ENCODE results near the gene SCUBE1. TPM values are rescaled to one million over a fixed set of nuclear protein-coding genes. Genes with fewer than 3 reads are reported as not detected.

Gene SCUBE1
- total and polyA plus RNA-seq, 2 experiments from 2014 or later: not detected

DNA sequence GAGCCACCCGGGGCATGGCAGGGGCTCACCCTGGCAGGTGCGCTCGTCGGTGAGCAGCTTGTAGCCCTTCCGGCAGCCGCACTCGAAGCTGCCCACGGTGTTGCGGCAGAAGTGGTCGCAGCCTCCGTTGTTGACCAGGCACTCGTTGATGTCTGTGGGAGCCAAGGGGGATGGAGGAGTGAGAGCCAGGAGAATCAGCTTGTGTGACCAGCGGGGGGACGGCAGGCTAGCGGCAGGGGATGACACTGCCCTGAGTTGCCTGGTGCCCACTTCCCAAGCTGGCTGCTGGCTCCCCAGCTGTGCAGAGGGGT, 111.5 kb downstream of the SCUBE1 start:
- H3K36me3 ChIP-seq (ENCODE audit: low read depth): no peaks in the 10 kb centered on the region
- H4K20me1 ChIP-seq (ENCODE audit: insufficient read depth): no peaks in the 10 kb centered on the region
- peaks cover 17% of the 10 kb centered on the region for H3K27me3 ChIP-seq (replicated peaks; ENCODE audit: insufficient read depth)
- H3K9me3 ChIP-seq (ENCODE audit: low read depth): no peaks in the 10 kb centered on the region
- H3K4me2 ChIP-seq (ENCODE audit: unreplicated experiment): no peak overlapping the region
- DNase-seq: no peak
- H3K4me3 ChIP-seq: no peak overlapping the region
- in situ Hi-C loops (cut with MboI): no loop called here
- no peaks in the 10 kb centered on the region for H3K79me2 ChIP-seq (ENCODE audit: insufficient read depth)
- H3K9ac ChIP-seq: no peak overlapping the region
- no peaks in the 10 kb centered on the region for H3F3A ChIP-seq (ENCODE audit: insufficient read depth)
- no peak overlapping the region for H3K27ac ChIP-seq
- no peaks in the 10 kb centered on the region for H3K9me2 ChIP-seq (ENCODE audit: insufficient read depth)
- H3K4me1 ChIP-seq (ENCODE audit: insufficient read depth): no peaks in the 10 kb centered on the region
- 75% methylated on average over 13 to 15 of the region's 15 CpGs for WGBS, 2 experiments (ENCODE audit: low coverage in 1 of 2, low lambda C conversion rate in 2 of 2, missing lambda C conversion rate in 2 of 2)
- H2AFZ ChIP-seq: no peak overlapping the region
- TF ChIP-seq EZH2phosphoT487 (IDR thresholded peaks at IDR 0.05; ENCODE audit: insufficient read depth, low read depth): no peak
- TF ChIP-seq EZH2 (IDR thresholded peaks at IDR 0.05; ENCODE audit: insufficient read depth, poor library complexity, severe bottlenecking): no peak

DNA sequence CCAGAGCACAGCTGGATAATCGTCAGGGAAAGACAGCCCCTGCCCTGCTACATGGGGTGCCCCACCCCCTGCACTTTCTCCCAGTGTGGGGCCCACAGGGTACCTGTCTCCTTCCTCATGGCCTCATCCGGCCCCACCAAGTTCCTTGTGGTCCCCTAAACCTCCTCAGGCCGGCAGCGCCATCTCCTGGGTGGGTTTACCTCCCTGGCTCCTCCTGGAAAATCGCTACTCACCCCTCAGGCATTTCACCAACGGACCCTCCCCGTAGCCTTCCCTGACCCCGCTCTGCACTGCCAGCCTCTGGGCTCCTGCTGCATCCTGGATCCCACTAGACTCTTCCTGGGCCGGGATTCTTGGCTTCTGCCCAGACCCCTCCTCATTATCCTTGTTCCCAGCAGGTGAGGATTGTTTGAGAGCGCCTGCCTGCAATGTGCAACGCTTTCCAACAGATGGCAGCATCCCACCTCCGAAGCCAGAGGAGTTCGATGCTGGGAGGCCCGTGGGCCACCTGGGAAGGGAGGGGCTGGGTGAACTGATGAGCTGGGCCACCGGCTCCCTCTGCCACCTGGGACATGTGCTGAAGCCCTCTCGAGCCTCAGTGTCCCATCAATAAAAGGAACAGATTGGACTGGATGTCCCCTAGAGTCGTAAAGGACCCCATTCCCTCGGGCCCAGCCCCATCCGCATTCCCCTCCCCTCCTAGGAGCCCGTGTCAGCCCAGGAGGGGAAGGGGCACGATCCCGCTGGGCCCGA, 112.0 kb downstream of the SCUBE1 start:
- 10 to 15% methylated on average over 23 of the region's 23 CpGs for WGBS, 2 experiments (ENCODE audit: low coverage in 1 of 2, low lambda C conversion rate in 2 of 2, missing lambda C conversion rate in 2 of 2)
- Histone ChIP-seq H3K79me2 (ENCODE audit: insufficient read depth) (no peaks in the 10 kb centered on the region), H3K27me3 (replicated peaks; ENCODE audit: insufficient read depth) (peaks cover 14% of the 10 kb centered on the region), H3F3A (ENCODE audit: insufficient read depth) (no peaks in the 10 kb centered on the region), H3K4me2 (ENCODE audit: unreplicated experiment) (no peak overlapping the region), H3K9me2 (ENCODE audit: insufficient read depth) (no peaks in the 10 kb centered on the region), H3K9me3 (ENCODE audit: low read depth) (no peaks in the 10 kb centered on the region), H3K9ac (no peak overlapping the region), H3K4me1 (ENCODE audit: insufficient read depth) (no peaks in the 10 kb centered on the region), H3K27ac (no peak overlapping the region), H3K4me3 (no peak overlapping the region), H4K20me1 (ENCODE audit: insufficient read depth) (no peaks in the 10 kb centered on the region), H3K36me3 (ENCODE audit: low read depth) (no peaks in the 10 kb centered on the region), H2AFZ (no peak overlapping the region)
- TF ChIP-seq EZH2phosphoT487 (IDR thresholded peaks at IDR 0.05; ENCODE audit: insufficient read depth, low read depth): no peak
- no peak for TF ChIP-seq EZH2 (IDR thresholded peaks at IDR 0.05; ENCODE audit: insufficient read depth, poor library complexity, severe bottlenecking)
- peak; percentile 61 for DNase-seq
- in situ Hi-C loops (cut with MboI): no loop called here

GRCh38 chr22:43230571-43230970, 112.6 kb downstream of the SCUBE1 start:
- in situ Hi-C loops (cut with MboI): no loop called here
- no peak overlapping the region for H3K27ac ChIP-seq
- DNase-seq: no peak

DNA sequence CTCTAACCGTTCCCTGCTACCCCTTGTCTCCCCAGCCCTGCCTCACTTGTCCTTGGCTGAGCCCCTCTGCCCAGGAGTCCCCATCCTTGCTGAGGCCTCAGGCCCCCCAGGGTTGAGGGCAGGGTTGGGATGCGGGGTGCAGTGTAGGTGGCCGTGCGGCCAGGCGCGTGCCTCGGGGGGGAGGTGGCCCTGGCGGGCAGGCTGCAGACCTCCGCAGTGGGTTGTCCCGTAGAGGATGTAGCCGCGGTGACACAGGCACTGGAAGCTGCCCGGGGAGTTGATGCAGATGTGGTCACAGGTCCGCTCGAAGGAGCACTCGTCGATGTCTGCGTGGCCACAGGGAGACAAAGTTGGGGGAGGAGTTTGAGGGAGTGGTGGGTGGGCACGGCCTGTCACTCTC, 114.3 kb downstream of the SCUBE1 start:
- no peaks in the 10 kb centered on the region for H3K79me2 ChIP-seq (ENCODE audit: insufficient read depth)
- H2AFZ ChIP-seq: no peak overlapping the region
- 80 to 83% methylated on average over 18 to 19 of the region's 19 CpGs for WGBS, 2 experiments (ENCODE audit: low coverage in 1 of 2, low lambda C conversion rate in 2 of 2, missing lambda C conversion rate in 2 of 2)

More at GRCh38 chr22:43230571-43230970, 112.6 kb downstream of the SCUBE1 start:
- Histone ChIP-seq H3K4me2 (ENCODE audit: unreplicated experiment) (no peak overlapping the region), H3K4me3 (no peak overlapping the region), H3K4me1 (ENCODE audit: insufficient read depth) (no peaks in the 10 kb centered on the region), H3K36me3 (ENCODE audit: low read depth) (no peaks in the 10 kb centered on the region), H3K9me2 (ENCODE audit: insufficient read depth) (no peaks in the 10 kb centered on the region), H3K9ac (no peak overlapping the region), H2AFZ (no peak overlapping the region), H3F3A (ENCODE audit: insufficient read depth) (no peaks in the 10 kb centered on the region), H4K20me1 (ENCODE audit: insufficient read depth) (no peaks in the 10 kb centered on the region), H3K27me3 (replicated peaks; ENCODE audit: insufficient read depth) (peaks cover 11% of the 10 kb centered on the region), H3K79me2 (ENCODE audit: insufficient read depth) (no peaks in the 10 kb centered on the region), H3K9me3 (ENCODE audit: low read depth) (no peaks in the 10 kb centered on the region)
- 41 to 49% methylated on average over 9 of the region's 9 CpGs for WGBS, 2 experiments (ENCODE audit: low coverage in 1 of 2, low lambda C conversion rate in 2 of 2, missing lambda C conversion rate in 2 of 2)
- TF ChIP-seq EZH2 (IDR thresholded peaks at IDR 0.05; ENCODE audit: insufficient read depth, poor library complexity, severe bottlenecking) (no peak), EZH2phosphoT487 (IDR thresholded peaks at IDR 0.05; ENCODE audit: insufficient read depth, low read depth) (no peak)

More for the DNA sequence above, 114.3 kb downstream of the SCUBE1 start:
- Histone ChIP-seq H3K9me3 (ENCODE audit: low read depth) (no peaks in the 10 kb centered on the region), H3K4me1 (ENCODE audit: insufficient read depth) (no peaks in the 10 kb centered on the region), H4K20me1 (ENCODE audit: insufficient read depth) (no peaks in the 10 kb centered on the region), H3K9ac (no peak overlapping the region), H3F3A (ENCODE audit: insufficient read depth) (no peaks in the 10 kb centered on the region), H3K4me2 (ENCODE audit: unreplicated experiment) (no peak overlapping the region), H3K36me3 (ENCODE audit: low read depth) (no peaks in the 10 kb centered on the region), H3K4me3 (no peak overlapping the region), H3K27me3 (replicated peaks; ENCODE audit: insufficient read depth) (peaks cover 14% of the 10 kb centered on the region), H3K27ac (no peak overlapping the region), H3K9me2 (ENCODE audit: insufficient read depth) (no peaks in the 10 kb centered on the region)
- no peak for TF ChIP-seq EZH2phosphoT487 (IDR thresholded peaks at IDR 0.05; ENCODE audit: insufficient read depth, low read depth)
- no peak for TF ChIP-seq EZH2 (IDR thresholded peaks at IDR 0.05; ENCODE audit: insufficient read depth, poor library complexity, severe bottlenecking)
- DNase-seq: no peak
- in situ Hi-C loops (cut with MboI): no loop called here

Data from GM23248 (cell line).